Posterior vena cava (tissue), 2 donors: Measurements from ENCODE around the gene CYP26B1. TPM values are rescaled to one million over a fixed set of nuclear protein-coding genes. Genes with fewer than 3 reads are reported as not detected.
"Not testable (repeated sequence)": the region's sequence is repeated elsewhere in the genome, so short reads cannot be mapped to it uniquely, and the experiment has no call there.

ENCODE experiments used
- DNase-seq: peaks from one replicate; pipeline ENCODE4 v3.0.0-alpha.2; 2020; ENCODE audit warnings: low spot score
- intact Hi-C, 2 donors: fragments of 100-400 bp; cut with DNase I; formaldehyde crosslinking; loops; one replicate each; pipeline versions ENCODE4 v1.14.1 to v1.14.2; 2022 to 2023
- total RNA-seq, 2 donors: library from RNA; stranded (reverse); fragmentation: NEBNext Ultra II Directional; extraction: Animal tissue kit (Norgen Biotek cat#: 25700); gene quantifications; one replicate each; pipeline ENCODE4 v1.2.1, GENCODE V29; 2021
- donor health status: DM: yes; HTN: yes; CAD: no.
- donor health status: DM: yes; HTN: yes; CAD: no.

CYP26B1 gene
- total RNA-seq, 2 donors from 2014 or later: 5.0 to 5.1 TPM

DNA sequence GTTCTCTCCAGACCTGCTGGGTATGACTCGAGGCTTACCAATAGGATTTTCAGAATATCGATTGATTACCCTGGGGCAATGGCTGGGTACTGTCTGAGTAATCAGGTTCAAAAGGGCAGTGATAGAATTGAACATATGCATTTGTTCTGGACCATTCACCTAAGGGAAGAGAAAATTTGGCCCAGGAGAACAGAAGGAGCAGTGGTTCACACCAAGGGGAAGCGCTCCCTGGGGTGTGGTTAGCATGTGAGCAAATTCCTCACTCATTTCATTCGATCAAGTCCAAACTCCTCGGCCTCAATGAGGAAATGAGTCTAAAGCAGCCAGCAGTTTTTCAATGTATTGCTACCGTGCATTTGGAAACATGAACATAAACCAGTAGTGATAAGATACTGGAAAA, 55.6 kb downstream of the CYP26B1 start:
- peak; percentile 12 for DNase-seq
- intact Hi-C loops: no loop called here

DNA sequence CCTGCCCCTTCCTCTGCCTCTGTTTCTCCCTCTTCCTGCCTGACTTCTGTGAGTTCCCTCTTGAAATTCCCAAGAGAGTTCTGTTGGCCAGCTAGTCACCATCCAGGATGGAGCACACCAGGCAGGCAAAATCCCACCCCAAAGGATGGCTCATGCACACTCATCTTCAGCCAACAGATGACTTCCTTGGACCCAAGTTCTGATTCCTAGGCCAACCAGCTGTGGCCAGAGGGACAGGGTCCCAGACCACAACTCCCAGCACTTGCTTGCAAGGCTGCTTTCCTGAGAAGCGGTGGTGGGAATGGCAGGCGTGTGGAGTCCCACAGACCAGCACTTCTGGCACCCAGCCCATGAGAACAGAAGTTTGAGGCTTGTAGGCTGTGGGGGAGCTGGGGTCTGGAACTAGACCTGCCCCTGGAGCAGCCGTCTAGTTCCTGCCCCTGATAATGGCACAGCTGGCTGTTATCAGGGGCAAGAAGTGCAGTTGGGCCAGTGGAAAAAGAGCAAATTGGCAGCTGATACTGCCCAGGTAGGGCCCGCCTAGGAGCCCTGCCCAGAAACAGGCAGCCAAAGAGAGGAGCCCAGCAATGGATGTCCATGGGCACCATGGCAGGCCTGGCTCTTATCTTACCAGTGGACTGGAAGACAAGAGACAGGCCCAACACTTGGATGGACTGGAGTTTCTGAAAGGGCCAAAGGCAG, 56.7 kb downstream of the CYP26B1 start:
- DNase-seq: peak; percentile 50

DNA sequence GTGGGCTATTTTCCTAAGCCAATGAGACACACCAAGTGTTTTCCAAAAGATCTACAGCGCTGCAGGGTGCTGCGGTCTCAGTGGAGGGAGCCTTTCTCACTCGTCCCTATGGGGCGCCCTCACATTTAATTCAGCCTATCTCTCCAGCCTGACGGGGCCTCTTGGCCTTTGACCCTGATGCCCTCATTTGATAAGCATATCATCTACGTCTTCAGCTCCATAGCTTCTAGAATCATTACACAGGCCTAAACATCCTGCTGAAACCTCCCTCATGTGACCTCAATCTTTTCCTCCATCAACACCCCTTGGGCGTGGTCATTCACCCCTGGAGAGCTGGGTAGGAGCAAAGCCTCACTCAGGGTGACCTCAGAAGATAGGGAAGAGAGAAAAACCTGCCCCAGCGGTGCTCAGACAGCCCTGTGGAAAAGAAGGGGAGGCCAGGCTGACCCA, 57.4 kb downstream of the CYP26B1 start:
- DNase-seq: peak; percentile 16
- intact Hi-C loops: no loop called here

More for the DNA sequence above, 56.7 kb downstream of the CYP26B1 start:
- intact Hi-C loops: no loop called here

DNA sequence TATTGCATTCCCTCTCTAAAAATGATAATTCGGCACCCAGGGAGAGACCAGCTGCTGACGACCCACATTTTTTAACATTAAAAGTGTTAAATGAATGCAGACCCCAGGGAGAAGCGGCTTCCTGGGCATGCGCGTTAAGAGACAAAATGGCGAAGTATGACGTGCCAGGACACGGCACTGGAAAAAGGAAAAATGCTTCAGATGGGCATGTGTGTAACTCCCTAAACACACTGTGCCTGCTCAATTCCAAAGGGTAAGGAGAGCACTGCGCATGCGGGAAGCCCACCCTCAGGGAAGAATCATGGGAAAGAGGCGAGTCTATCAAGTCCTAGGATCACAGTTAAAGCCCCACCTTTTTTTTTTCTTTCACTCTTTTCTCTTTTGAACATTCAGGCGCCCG, 58.1 kb downstream of the CYP26B1 start:
- intact Hi-C loops: no loop called here
- peak; percentile 15 for DNase-seq

DNA sequence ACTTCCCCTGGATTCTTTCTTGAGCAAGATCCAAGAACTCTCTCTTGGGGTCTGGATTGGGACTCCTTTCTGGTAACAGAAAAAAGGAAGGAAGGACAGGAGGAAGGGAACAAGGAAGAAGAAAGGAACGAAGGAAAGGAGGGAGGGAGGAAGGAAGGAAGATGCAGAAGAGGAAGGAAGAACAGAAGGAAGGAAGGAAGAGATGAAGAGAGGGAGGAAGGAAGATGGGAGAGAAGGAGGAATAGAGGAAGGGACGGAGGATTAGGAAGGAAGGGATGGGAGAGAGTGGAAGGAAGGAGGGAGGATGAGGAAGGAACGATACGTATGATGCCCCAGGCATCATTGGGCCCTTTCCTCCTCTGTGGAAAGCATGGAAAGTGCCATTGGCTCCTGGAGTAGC, 58.6 kb downstream of the CYP26B1 start:
- intact Hi-C loops: no loop called here
- no peak for DNase-seq

DNA sequence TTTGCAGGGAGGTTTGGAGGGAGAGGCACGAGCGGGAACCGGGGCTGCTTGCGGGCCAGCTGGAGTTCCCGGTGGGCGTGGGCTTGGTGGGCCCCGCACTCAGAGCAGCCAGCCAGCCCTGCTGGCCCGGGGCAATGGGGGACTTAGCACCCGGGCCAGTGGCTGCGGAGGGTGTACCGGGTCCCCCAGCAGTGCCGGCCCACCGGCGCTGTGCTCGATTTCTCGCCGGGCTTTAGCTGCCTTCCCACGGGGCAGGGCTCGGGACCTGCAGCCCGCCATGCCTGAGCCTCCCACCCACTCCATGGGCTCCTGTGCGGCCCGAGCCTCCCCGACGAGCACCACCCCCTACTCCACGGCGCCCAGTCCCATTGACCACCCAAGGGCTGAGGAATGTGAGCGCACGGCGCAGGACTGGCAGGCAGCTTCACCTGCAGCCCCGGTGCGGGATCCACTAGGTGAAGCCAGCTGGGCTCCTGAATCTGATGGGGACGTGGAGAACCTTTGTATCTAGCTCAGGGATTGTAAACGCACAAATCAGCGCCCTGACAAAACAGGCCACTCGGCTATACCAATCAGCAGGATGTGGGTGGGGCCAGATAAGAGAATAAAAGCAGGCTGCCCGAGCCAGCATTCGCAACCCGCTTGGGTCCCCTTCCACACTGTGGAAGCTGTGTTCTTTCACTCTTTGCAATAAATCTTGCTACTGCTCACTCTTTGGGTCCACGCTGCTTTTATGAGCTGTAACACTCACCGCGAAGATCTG, 60.6 kb downstream of the CYP26B1 start:
- intact Hi-C loops, DNase-seq: not testable (repeated sequence)

DNA sequence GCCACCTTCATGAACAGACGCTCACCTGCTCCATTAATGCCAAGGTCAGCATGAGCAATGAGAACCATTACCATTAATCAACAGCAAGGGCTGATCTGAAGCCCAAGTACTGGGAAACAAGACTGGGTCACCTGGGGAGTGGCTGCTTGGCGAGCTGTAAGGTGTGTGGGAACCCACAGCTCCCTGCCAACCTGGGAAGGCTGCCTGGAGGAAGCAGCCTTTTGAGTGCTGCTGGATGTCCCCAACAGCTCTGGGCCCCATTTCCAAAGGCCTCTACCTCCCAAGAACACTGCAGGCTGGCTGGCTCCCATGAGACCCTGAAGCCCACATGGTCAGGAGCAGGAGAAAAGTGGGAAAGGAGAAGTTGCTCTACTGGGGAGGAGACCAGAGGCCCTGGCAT, 62.1 kb downstream of the CYP26B1 start:
- intact Hi-C loops: no loop called here
- DNase-seq: no peak

DNA sequence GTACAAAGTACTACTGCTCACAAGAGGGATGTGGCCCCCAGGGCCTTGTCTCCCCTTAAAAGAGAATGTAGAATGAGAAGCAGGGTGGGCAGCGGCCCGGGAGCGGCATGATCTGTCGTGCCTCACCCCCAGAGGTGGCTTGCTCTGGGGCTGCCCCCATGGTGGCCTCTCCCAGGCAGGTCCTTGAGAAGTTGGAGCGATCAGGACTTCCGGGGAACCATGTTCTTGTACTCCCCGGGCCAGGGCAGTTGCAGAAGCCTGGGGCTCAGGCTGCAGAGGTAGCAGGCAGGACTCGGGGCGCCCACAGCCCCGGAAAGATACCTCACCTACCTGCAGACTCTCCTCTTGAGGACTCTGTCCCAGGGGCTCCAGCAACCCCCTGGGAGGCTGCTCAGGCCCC, 62.6 kb downstream of the CYP26B1 start:
- DNase-seq: no peak
- intact Hi-C loops: no loop called here

DNA sequence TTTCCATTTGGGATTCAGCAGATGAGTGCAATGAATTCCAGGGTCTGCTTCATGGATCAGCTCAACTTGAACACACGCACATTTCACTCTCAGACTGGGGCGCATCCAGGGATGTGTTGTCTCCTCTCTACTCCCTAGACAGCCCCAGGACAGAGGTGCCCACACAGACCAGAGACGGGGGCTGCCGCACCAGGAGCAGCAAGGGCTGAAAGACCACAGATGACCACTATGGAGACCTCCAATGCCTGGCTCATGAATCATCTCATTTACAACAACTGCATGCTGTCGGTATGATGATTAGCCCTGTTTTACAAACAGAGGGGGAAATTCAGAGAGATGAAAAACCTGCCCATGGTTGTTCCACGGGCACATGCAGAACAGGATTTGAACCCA, 63.1 kb downstream of the CYP26B1 start:
- intact Hi-C loops: no loop called here

DNA sequence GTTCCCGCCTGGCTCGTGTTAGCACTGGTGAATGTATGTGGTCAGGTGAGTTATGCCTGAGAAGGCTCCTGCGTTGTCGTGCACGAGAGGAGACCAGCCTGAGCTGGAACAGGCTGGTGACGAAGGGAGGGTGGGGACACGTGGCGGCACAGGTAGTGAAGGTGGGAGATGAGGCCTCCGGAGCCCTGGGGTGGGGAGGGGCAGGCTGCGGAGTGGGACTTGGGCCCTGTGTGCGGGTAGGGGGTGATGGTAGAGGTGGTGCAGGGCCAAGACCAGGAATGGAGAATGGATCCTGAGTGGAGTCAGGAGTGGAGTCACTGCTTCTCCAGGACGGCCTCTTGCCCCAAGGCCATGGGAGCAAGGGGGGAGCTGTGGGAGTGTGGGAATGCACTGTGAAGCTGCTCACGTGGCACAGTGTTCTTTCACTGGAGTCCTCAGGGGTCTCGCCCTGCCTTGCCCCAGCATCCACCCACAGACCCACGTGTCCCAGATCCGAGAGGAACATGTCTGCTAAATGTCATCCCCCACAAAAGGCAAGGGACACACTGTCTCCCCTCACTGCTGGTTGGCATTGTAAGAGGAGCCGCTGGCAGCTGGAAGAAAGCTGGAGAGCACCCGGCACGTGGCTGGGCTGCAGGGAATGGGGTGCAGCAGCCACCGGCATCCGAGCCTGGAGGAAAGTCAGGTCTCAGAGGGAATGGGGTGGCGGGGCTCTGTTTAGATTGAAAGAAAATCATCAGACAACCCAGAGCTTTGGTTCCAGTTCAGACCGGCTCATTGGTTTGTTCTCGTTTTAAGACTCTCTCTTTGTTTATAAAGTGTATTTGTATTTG, 63.7 kb downstream of the CYP26B1 start:
- DNase-seq: no peak
- intact Hi-C loops: no loop called here

More for the DNA sequence above, 63.1 kb downstream of the CYP26B1 start:
- DNase-seq: no peak

DNA sequence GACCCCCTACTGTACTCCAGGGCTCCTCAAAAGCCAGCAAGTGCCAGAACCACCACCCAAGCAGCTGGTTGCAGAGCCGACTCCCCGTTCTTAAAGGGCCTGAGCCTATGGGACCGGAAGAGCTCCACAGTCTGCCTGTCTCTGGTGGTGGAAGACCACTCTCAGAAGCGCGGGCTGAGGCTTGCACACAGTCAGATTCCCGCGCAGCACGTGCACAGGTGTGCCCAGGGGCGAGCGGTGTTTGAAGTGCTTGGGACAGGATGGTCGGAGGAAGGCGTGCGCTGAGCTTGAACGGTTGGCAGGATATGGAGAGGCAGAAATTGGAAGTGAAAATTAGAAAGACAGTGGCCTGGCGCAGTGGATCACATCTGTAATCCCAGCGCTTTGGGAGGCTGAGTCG, 64.8 kb downstream of the CYP26B1 start:
- intact Hi-C loops: no loop called here
- DNase-seq: no peak

DNA sequence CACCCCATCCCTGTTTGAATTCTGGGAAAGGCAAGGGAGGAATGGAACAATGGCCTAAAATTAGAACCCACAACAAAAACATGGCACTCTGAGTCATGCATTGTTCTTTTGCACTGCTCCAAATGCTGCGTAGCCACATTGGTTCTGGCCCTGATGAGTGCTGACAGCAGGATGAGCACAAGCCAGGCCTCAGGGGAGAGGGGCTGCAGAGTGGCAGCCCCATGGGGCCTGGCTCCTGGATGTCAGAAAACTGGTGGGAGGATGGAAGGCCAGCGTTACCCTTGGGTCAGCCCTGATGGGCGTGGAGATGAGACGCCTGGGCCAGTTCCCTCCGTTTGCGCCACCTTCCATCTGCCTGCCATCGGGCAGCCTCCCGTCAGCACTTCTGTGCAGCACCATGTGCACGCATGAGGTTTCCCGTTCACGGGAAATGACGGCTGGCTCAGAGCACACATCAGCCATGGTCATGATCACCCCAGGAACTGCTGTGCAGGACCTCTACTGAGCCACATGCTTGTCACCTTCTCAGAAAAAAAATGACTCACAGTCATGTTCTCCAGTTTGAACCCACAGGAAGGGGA, 65.6 kb downstream of the CYP26B1 start:
- no peak for DNase-seq
- intact Hi-C loops: no loop called here

DNA sequence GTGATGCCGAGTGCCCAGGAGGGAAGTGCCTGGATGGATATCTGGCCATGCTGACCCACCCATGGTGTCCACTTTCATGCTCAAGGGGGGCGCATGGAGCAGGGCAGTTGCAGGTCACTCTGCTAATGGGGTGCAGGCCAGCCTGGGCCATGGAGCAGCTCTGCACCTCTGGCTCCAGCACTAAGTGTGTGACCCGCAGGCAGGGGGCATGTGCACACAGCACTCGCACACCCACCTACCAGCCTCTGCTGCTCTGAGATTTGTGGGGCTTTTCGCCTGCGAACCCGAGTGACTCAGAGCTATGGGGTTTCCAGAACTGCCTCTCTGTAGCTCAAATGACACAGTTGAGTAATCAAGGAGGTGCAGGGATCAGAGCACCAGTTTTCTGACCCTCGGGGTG, 66.2 kb downstream of the CYP26B1 start:
- DNase-seq: no peak
- intact Hi-C loops: no loop called here

DNA sequence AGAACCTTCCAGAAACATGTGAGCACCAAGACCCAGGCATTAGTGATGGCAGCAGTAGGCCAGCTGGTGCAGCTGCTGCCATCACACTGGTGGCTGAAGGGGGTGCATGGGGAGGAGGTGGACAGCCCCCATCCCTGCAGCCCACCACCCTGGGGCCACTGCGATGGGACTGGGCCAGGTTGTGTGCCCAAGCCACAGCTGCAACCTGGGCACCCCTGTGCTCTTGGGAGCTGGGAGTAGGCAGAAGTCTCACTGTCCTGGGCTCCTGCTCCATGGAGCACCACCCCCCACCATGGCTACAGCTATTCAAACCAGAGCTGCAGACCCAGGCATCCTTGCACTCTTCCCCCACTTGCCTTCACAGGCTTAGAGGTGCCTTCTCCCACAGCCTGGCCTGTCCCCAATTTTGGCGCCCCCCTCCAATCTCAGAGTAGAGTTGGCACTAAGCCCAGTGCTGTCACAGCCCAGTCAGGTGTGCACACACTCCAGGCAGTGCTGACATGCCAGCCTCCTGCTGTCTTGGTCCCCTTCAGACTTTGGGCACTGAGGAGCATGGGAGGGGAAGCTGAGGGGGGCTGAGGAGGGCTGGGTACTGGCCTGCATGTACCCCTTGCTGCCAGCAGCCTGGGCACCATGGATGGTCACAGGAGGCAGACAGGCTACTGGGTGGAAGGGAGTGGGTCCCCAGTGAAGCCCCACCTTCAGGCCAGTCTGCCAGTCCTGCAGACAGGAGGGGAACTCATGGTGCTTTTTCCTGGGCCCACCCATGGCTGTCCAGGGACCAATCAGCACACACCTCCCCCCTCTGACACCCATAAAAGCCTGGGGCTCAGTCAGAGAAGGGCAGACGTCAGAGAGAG, 67.1 kb downstream of the CYP26B1 start:
- DNase-seq: no peak
- intact Hi-C loops: no loop called here
